K562 (cell line): ENCODE measurements around the gene AACS. TPM values are rescaled to one million over a fixed set of nuclear protein-coding genes. Genes with fewer than 3 reads are reported as not detected.

Experiments
- BHLHE40 ChIP-seq: IDR thresholded peaks from 2 replicates; pipeline ENCODE4 v1.6.1; 2011; ENCODE audit warnings: low read length, improper control_type of control experiment
- CBFA2T2 ChIP-seq: fragments of 450-650 bp; conservative IDR thresholded peaks from 2 replicates; pipeline ENCODE4 v1.6.1; 2017; ENCODE audit warnings: mild to moderate bottlenecking
- EHMT2 ChIP-seq: fragments of 450-650 bp; IDR thresholded peaks from 2 replicates; pipeline ENCODE4 v1.6.1; 2018; ENCODE audit warnings: antibody characterized with exemption
- FOS ChIP-seq: IDR thresholded peaks from 3 replicates; pipeline ENCODE4 v1.6.1; 2011; ENCODE audit not compliant: insufficient read length; ENCODE audit errors: extremely low read depth
- MAZ ChIP-seq, 2 experiments: fragments of 450-650 bp in 1 of 2; sonication (generic) in 1 of 2; formaldehyde crosslinking; IDR thresholded peaks in 1 of 2; conservative IDR thresholded peaks in 1 of 2; 2 replicates each; pipeline versions ENCODE4 v1.4.0 to v1.5.0; 2020; ENCODE audit warnings: mild to moderate bottlenecking in 1 of 2, missing genetic modification reagents in 1 of 2
- NCOR1 ChIP-seq: fragments of 450-650 bp; IDR thresholded peaks from 2 replicates; pipeline ENCODE4 v1.6.1; 2016; ENCODE audit warnings: mild to moderate bottlenecking, moderate library complexity
- RBM22 ChIP-seq: fragments of 200-400 bp; formaldehyde crosslinking; IDR thresholded peaks from 2 replicates; pipeline ENCODE4 v1.6.1; 2018; ENCODE audit warnings: low read length, low read depth; ENCODE audit not compliant: poor library complexity, severe bottlenecking
- RBM25 ChIP-seq: fragments of 200-400 bp; formaldehyde crosslinking; IDR thresholded peaks from 2 replicates; pipeline ENCODE4 v1.6.1; 2018; ENCODE audit warnings: low read length, low read depth, moderate library complexity; ENCODE audit not compliant: severe bottlenecking
- STAT5B ChIP-seq: fragments of 250-450 bp; sonication (Bioruptor Pico); IDR thresholded peaks from 2 replicates; pipeline ENCODE4 v1.8.0; 2021; ENCODE audit warnings: mild to moderate bottlenecking, inconsistent platforms
- ZC3H4 ChIP-seq: sonication (generic); formaldehyde crosslinking; IDR thresholded peaks from 2 replicates; pipeline ENCODE4 v1.9.0; 2021; ENCODE audit warnings: missing genetic modification reagents, borderline replicate concordance
- ZNF174 ChIP-seq: fragments of 250-450 bp; sonication (Bioruptor Pico); IDR thresholded peaks from 2 replicates; pipeline ENCODE4 v1.4.0; 2020; ENCODE audit warnings: mild to moderate bottlenecking
- ZNF217 ChIP-seq: sonication (generic); formaldehyde crosslinking; IDR thresholded peaks from 2 replicates; pipeline ENCODE4 v1.8.0; 2022; ENCODE audit warnings: mild to moderate bottlenecking, missing genetic modification reagents
- ZNF354B ChIP-seq: fragments of 250-450 bp; sonication (Bioruptor Pico); IDR thresholded peaks from 2 replicates; pipeline ENCODE4 v1.4.0; 2020
- ZNF436 ChIP-seq: fragments of 250-450, 450-650 bp; sonication (Bioruptor Pico); formaldehyde crosslinking; IDR thresholded peaks from 2 replicates; pipeline ENCODE4 v1.7.0; 2020; ENCODE audit warnings: mild to moderate bottlenecking
- ZNF551 ChIP-seq: fragments of 250-450 bp; sonication (Bioruptor Pico); IDR thresholded peaks from 2 replicates; pipeline ENCODE4 v1.5.0; 2021; ENCODE audit warnings: mild to moderate bottlenecking, moderate library complexity
- polyA plus RNA-seq, 8 experiments: library from polyadenylated mRNA; depleted of rRNA in 4 of 8; stranded (reverse) in 5 of 8; unstranded in 3 of 8; fragments of >200 nt; fragmentation: Nextera tagmentation in 2 of 8; fragmentation: Illumina TruSeq in 1 of 8; extraction: Ambion mirVana in 2 of 8; extraction: Trizol in 1 of 8; gene quantifications; 2 replicates each; pipeline versions ENCODE4 v1.2.1 to v1.2.3, GENCODE V29; 2011 to 2014; ENCODE audit warnings: inconsistent platforms in 1 of 8, missing spikeins in 1 of 8
- total RNA-seq, 7 experiments: library from RNA; depleted of rRNA in 6 of 7; stranded (reverse); fragments of >200 nt in 6 of 7; fragmentation: Illumina TruSeq in 2 of 7; extraction: Trizol in 2 of 7; gene quantifications; 2 replicates each; pipeline versions ENCODE4 v1.2.1 to v1.2.3, GENCODE V29; 2011 to 2021; ENCODE audit warnings: low replicate concordance in 1 of 7
- TF ChIP-seq, protein P1 (sequence below), 2 experiments: fragments of 450-650 bp; conservative IDR thresholded peaks; 2 replicates each; pipeline ENCODE4 v1.6.1; 2017; ENCODE audit warnings: mild to moderate bottlenecking in 2 of 2, moderate library complexity in 2 of 2
- TF ChIP-seq, protein P2 (sequence below): fragments of 450-650 bp; formaldehyde crosslinking; IDR thresholded peaks from 2 replicates; pipeline ENCODE4 v1.4.0; 2020; ENCODE audit warnings: mild to moderate bottlenecking, moderate library complexity
- TF ChIP-seq, protein P3 (sequence below), 2 experiments: IDR thresholded peaks; 2 replicates each; pipeline ENCODE4 v1.6.1; 2012; ENCODE audit warnings: improper control_type of control experiment in 2 of 2, low read depth in 2 of 2, low read length in 2 of 2, borderline replicate concordance in 1 of 2
- TF ChIP-seq, protein P4 (sequence below): fragments of 450-650 bp; formaldehyde crosslinking; IDR thresholded peaks from 2 replicates; pipeline ENCODE4 v1.4.0; 2020; ENCODE audit warnings: mild to moderate bottlenecking, moderate library complexity

AACS gene
- total and polyA plus RNA-seq, 9 of the 15 experiments (the other 6 are each of a cell fraction or from before 2014, with no cell fraction given): 2.4 to 13.0 (median 6.0) TPM

DNA sequence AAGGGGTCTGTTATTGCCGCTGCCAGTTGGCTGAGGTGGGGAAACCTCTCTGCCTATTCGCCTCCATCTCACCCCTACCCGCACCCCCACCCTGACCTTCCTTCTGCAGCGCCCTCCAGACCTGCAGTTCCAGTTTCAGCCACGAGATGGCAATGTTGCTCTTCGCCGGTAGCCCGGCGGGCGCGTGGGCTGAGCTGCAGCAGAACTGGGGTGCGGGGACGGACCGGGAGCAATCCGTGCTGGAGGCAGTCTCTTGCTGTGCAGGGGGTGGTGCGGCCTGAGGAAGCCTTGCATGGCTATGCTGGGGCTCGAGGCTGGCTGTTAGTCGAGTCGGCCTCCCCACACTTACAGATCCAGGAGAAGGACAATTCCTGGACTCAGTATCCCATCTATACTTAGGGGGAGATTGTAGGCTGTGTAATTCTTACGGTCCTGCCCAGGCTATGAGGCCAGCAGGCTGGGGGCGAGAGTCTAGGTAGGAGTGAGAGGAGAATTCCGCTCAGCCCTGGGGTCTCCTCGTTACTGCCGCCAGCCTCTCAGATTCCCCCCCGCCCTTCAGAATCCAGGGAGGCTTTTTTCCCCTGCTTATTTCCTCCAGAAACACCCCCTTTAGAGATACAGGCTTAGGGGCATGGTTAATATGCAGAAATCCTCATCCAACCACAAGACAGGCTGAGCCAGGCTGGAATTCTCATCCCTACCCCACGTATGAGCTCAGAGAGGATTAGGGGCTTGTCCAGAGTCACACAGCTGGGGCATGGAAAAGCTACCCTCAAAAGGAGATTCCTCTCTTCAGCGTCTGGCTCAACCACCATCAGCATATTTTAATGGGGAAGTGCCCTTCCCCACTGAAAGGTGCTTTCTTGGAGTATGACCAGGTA is 118.2 kb downstream of the AACS start (continued):
- TF ChIP-seq, protein P1, sequence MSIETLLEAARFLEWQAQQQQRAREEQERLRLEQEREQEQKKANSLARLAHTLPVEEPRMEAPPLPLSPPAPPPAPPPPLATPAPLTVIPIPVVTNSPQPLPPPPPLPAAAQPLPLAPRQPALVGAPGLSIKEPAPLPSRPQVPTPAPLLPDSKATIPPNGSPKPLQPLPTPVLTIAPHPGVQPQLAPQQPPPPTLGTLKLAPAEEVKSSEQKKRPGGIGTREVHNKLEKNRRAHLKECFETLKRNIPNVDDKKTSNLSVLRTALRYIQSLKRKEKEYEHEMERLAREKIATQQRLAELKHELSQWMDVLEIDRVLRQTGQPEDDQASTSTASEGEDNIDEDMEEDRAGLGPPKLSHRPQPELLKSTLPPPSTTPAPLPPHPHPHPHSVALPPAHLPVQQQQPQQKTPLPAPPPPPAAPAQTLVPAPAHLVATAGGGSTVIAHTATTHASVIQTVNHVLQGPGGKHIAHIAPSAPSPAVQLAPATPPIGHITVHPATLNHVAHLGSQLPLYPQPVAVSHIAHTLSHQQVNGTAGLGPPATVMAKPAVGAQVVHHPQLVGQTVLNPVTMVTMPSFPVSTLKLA (conservative IDR thresholded peaks at IDR 0.05): peak; percentile 33 to 47; a peak in 1 of 4 replicates
- TF ChIP-seq ZNF354B (CRISPR knock-in tag): no peak
- TF ChIP-seq STAT5B (CRISPR knock-in tag): no peak
- no peak for TF ChIP-seq RBM22
- TF ChIP-seq, protein P2, sequence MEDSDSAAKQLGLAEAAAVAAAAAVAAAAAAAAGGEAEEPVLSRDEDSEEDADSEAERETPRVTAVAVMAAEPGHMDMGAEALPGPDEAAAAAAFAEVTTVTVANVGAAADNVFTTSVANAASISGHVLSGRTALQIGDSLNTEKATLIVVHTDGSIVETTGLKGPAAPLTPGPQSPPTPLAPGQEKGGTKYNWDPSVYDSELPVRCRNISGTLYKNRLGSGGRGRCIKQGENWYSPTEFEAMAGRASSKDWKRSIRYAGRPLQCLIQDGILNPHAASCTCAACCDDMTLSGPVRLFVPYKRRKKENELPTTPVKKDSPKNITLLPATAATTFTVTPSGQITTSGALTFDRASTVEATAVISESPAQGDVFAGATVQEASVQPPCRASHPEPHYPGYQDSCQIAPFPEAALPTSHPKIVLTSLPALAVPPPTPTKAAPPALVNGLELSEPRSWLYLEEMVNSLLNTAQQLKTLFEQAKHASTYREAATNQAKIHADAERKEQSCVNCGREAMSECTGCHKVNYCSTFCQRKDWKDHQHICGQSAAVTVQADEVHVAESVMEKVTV (CRISPR knock-in tag): peak; percentile 52
- no peak for TF ChIP-seq ZNF217 (CRISPR knock-in tag)
- no peak for TF ChIP-seq FOS
- TF ChIP-seq, protein P3, sequence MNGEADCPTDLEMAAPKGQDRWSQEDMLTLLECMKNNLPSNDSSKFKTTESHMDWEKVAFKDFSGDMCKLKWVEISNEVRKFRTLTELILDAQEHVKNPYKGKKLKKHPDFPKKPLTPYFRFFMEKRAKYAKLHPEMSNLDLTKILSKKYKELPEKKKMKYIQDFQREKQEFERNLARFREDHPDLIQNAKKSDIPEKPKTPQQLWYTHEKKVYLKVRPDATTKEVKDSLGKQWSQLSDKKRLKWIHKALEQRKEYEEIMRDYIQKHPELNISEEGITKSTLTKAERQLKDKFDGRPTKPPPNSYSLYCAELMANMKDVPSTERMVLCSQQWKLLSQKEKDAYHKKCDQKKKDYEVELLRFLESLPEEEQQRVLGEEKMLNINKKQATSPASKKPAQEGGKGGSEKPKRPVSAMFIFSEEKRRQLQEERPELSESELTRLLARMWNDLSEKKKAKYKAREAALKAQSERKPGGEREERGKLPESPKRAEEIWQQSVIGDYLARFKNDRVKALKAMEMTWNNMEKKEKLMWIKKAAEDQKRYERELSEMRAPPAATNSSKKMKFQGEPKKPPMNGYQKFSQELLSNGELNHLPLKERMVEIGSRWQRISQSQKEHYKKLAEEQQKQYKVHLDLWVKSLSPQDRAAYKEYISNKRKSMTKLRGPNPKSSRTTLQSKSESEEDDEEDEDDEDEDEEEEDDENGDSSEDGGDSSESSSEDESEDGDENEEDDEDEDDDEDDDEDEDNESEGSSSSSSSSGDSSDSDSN (IDR thresholded peaks at IDR 0.05; ENCODE audit: borderline replicate concordance in 1 of 2, low read depth in 2 of 2, low read length in 2 of 2): no peak
- TF ChIP-seq CBFA2T2: no peak
- TF ChIP-seq ZNF551 (CRISPR knock-in tag): no peak
- TF ChIP-seq ZNF436: no peak
- no peak for TF ChIP-seq RBM25
- no peak for TF ChIP-seq NCOR1
- TF ChIP-seq EHMT2: no peak
- TF ChIP-seq ZNF174: no peak
- no peak for TF ChIP-seq ZC3H4 (CRISPR knock-in tag)
- TF ChIP-seq, protein P4, sequence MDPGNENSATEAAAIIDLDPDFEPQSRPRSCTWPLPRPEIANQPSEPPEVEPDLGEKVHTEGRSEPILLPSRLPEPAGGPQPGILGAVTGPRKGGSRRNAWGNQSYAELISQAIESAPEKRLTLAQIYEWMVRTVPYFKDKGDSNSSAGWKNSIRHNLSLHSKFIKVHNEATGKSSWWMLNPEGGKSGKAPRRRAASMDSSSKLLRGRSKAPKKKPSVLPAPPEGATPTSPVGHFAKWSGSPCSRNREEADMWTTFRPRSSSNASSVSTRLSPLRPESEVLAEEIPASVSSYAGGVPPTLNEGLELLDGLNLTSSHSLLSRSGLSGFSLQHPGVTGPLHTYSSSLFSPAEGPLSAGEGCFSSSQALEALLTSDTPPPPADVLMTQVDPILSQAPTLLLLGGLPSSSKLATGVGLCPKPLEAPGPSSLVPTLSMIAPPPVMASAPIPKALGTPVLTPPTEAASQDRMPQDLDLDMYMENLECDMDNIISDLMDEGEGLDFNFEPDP (CRISPR knock-in tag): no peak
- TF ChIP-seq BHLHE40: peak; percentile 56; the same call in 1 of the 2 replicates
- peak in 1 of 2 experiments; percentile 56; a peak in 1 of 4 replicates for TF ChIP-seq MAZ (CRISPR knock-in tag; conservative IDR thresholded peaks at IDR 0.05 in 1 of 2, IDR thresholded peaks at IDR 0.05 in 1 of 2)
